ENCODE results near the gene TTC23. TPM values are rescaled to one million over a fixed set of nuclear protein-coding genes. Genes with fewer than 3 reads are reported as not detected.

Gene TTC23
- total and polyA plus RNA-seq, 9 of the 15 experiments (the other 6 are each of a cell fraction or from before 2014, with no cell fraction given) = 0.41 to 4.5 (median 2.5) TPM

GRCh38 chr15:99210334-99210733, 39.0 kb downstream of the TTC23 start:
- no peak overlapping the region for H3K4me3 ChIP-seq
- DNase-seq (ENCODE audit: extremely low read depth in 1 of 4, low spot score in 3 of 4) (no peak), ATAC-seq (no peak), FAIRE-seq (no peak)
- H3K36me3 ChIP-seq (ENCODE audit: control insufficient read depth, insufficient read depth, low read length) = no peaks in the 10 kb centered on the region
- no peaks in the 10 kb centered on the region for H3K4me1 ChIP-seq (replicated peaks in 1 of 2; ENCODE audit: control insufficient read depth in 2 of 2, insufficient read depth in 2 of 2, low read length in 2 of 2)
- no peak overlapping the region for H3K27ac ChIP-seq (ENCODE audit: extremely low read depth, low read depth, low read length)
- TF ChIP-seq FOXK1 (CRISPR knock-in tag; IDR thresholded peaks at IDR 0.05; ENCODE audit: borderline replicate concordance) (no peak), EP400 (IDR thresholded peaks at IDR 0.05) (no peak), ZNF395 (CRISPR knock-in tag; IDR thresholded peaks at IDR 0.05) (no peak), JUN (IDR thresholded peaks at IDR 0.05; ENCODE audit: borderline replicate concordance, low read depth, low read length) (no peak), JUN (CRISPR knock-in tag; IDR thresholded peaks at IDR 0.05; ENCODE audit: borderline replicate concordance) (no peak), ATF4 (CRISPR knock-in tag; IDR thresholded peaks at IDR 0.05) (no peak), CREM (IDR thresholded peaks at IDR 0.05; ENCODE audit: low read depth) (no peak), CC2D1A (IDR thresholded peaks at IDR 0.05) (no peak), HOXB6 (CRISPR knock-in tag; IDR thresholded peaks at IDR 0.05; ENCODE audit: borderline replicate concordance) (no peak), ADNP (tag; IDR thresholded peaks at IDR 0.05) (no peak), ELK1 (CRISPR knock-in tag; IDR thresholded peaks at IDR 0.05) (no peak)
- no peak overlapping the region for H3K9ac ChIP-seq (ENCODE audit: insufficient read depth in 1 of 2, low read depth in 2 of 2, low read length in 2 of 2)
- ChIA-PET CTCF (ENCODE audit: low intra/inter-chr PET ratio) (no interaction called here), POLR2A (no interaction called here)
- intact Hi-C loops (cut with micrococcal nuclease) (loop anchor here (5.0 kb wide), 1 partner anchor 38 kb away; no protein-coding TSS in a partner anchor), in situ Hi-C loops (cut with MboI) (loop anchor here (5.0 kb wide), 1 partner anchor 108 kb away; no protein-coding TSS in a partner anchor)
- no peaks in the 10 kb centered on the region for H3K27me3 ChIP-seq (ENCODE audit: control insufficient read depth in 2 of 2, insufficient read depth in 2 of 2, low read length in 2 of 2)
- no peaks in the 10 kb centered on the region for H3K79me2 ChIP-seq (ENCODE audit: control insufficient read depth, insufficient read depth, low read length)
- no TSS peak for BruUV-seq (replicated peaks)
- H3K9me3 ChIP-seq (replicated peaks; ENCODE audit: control insufficient read depth, insufficient read depth, low read depth, low read length) = no peaks in the 10 kb centered on the region
- H4K20me1 ChIP-seq (replicated peaks; ENCODE audit: control insufficient read depth, insufficient read depth, low read length) = no peaks in the 10 kb centered on the region
- no peak overlapping the region for H3K4me2 ChIP-seq (ENCODE audit: insufficient read depth, low read length)
- H3K9me1 ChIP-seq (ENCODE audit: control insufficient read depth, insufficient read depth, low read length) = no peaks in the 10 kb centered on the region
- H2AFZ ChIP-seq (ENCODE audit: low read depth, low read length) = no peak overlapping the region

Data from K562 (cell line).